ENCODE results near the gene ERBB4.
"Not testable (repeated sequence)": the region's sequence is repeated elsewhere in the genome, so short reads cannot be mapped to it uniquely, and the experiment has no call there.

ERBB4 gene

GRCh38 chr2:211631503-211631902 lies 907.1 kb downstream of the ERBB4 start:
- Histone ChIP-seq H3K9ac (ENCODE audit: low read depth, low read length) (no peak overlapping the region), H3K27ac (ENCODE audit: low read depth, low read length) (no peak overlapping the region), H3K9me3 (ENCODE audit: control insufficient read depth, insufficient read depth, low read length) (no peaks in the 10 kb centered on the region)

GRCh38 chr2:211623096-211623495 lies 915.5 kb downstream of the ERBB4 start:
- no peaks in the 10 kb centered on the region for H3K36me3 ChIP-seq (ENCODE audit: control insufficient read depth, insufficient read depth, low read length)
- no peak overlapping the region for H3K27ac ChIP-seq (ENCODE audit: low read depth, low read length)
- no peaks in the 10 kb centered on the region for H3K9me3 ChIP-seq (ENCODE audit: control insufficient read depth, insufficient read depth, low read length)
- no peaks in the 10 kb centered on the region for H3K4me1 ChIP-seq (ENCODE audit: control insufficient read depth, insufficient read depth, low read length)
- H3K9ac ChIP-seq (ENCODE audit: low read depth, low read length), result no peak overlapping the region
- H3K27me3 ChIP-seq (ENCODE audit: control insufficient read depth, insufficient read depth, low read length), result no peaks in the 10 kb centered on the region
- no peak overlapping the region for H3K4me3 ChIP-seq (ENCODE audit: low read depth, low read length)

More at GRCh38 chr2:211631503-211631902, 907.1 kb downstream of the ERBB4 start:
- no peak overlapping the region for H3K4me3 ChIP-seq (ENCODE audit: low read depth, low read length)
- no peaks in the 10 kb centered on the region for H3K27me3 ChIP-seq (ENCODE audit: control insufficient read depth, insufficient read depth, low read length)
- H3K36me3 ChIP-seq (ENCODE audit: control insufficient read depth, insufficient read depth, low read length), result no peaks in the 10 kb centered on the region
- no peaks in the 10 kb centered on the region for H3K4me1 ChIP-seq (ENCODE audit: control insufficient read depth, insufficient read depth, low read length)

DNA sequence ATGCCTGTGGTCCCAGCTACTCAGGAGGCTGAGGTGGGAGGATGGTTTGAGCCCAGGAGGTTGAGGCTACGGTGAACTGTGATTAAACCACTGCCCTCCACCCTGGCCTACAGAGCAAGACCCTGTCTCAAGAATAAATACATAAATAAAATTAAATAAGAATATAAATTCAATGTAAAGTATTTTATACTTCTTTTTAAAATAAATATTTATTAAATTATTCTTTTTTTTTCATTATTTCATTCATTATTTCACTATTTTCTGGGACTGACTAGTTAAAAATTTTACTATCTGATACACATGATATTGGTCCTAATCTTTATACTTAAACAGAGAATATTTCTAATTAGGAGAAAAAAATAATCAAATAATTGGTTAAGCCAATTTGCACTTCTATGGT lies 917.6 kb downstream of the ERBB4 start:
- no peaks in the 10 kb centered on the region for H3K36me3 ChIP-seq (ENCODE audit: control insufficient read depth, insufficient read depth, low read length)
- H3K4me1 ChIP-seq (ENCODE audit: control insufficient read depth, insufficient read depth, low read length), result peaks cover 3% of the 10 kb centered on the region; the same call in 1 of the 2 replicates
- no peak overlapping the region for H3K27ac ChIP-seq (ENCODE audit: low read depth, low read length)
- H3K4me3 ChIP-seq (ENCODE audit: low read depth, low read length), result no peak overlapping the region
- no peak overlapping the region for H3K9ac ChIP-seq (ENCODE audit: low read depth, low read length)
- H3K9me3 ChIP-seq (ENCODE audit: control insufficient read depth, insufficient read depth, low read length), result no peaks in the 10 kb centered on the region
- no peaks in the 10 kb centered on the region for H3K27me3 ChIP-seq (ENCODE audit: control insufficient read depth, insufficient read depth, low read length)

DNA sequence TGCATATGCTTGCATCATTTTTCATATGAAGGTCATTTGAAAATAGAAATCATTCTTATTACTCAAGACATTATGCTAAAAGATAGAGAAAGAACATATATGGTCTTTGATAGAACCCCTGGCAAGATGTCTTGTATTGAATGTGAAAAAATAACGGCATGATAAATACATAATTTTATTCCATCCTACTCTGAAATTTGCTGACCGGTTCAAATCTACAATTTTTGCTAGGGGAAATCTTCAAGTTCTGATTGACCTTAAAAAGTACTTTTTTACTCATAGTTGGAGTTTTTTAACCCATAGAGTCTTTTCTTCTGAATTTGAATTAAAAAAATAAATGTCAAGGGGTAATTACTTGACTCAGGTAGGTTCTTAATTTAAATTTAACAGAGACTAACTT lies 920.8 kb downstream of the ERBB4 start:
- Histone ChIP-seq H3K4me3 (ENCODE audit: low read depth, low read length) (no peak overlapping the region), H3K36me3 (ENCODE audit: control insufficient read depth, insufficient read depth, low read length) (no peaks in the 10 kb centered on the region), H3K9ac (ENCODE audit: low read depth, low read length) (no peak overlapping the region), H3K27ac (ENCODE audit: low read depth, low read length) (no peak overlapping the region), H3K4me1 (ENCODE audit: control insufficient read depth, insufficient read depth, low read length) (peaks cover 3% of the 10 kb centered on the region; the same call in 1 of the 2 replicates), H3K27me3 (ENCODE audit: control insufficient read depth, insufficient read depth, low read length) (no peaks in the 10 kb centered on the region), H3K9me3 (ENCODE audit: control insufficient read depth, insufficient read depth, low read length) (no peaks in the 10 kb centered on the region)

- no peak overlapping the region for H3K27ac ChIP-seq (ENCODE audit: low read depth, low read length)
- H3K9ac ChIP-seq (ENCODE audit: low read depth, low read length), result no peak overlapping the region
- no peaks in the 10 kb centered on the region for H3K36me3 ChIP-seq (ENCODE audit: control insufficient read depth, insufficient read depth, low read length)
- no peaks in the 10 kb centered on the region for H3K9me3 ChIP-seq (ENCODE audit: control insufficient read depth, insufficient read depth, low read length)
- H3K27me3 ChIP-seq (ENCODE audit: control insufficient read depth, insufficient read depth, low read length), result no peaks in the 10 kb centered on the region
- no peak overlapping the region for H3K4me3 ChIP-seq (ENCODE audit: low read depth, low read length)
- peaks cover 10% of the 10 kb centered on the region; the same call in 1 of the 2 replicates for H3K4me1 ChIP-seq (ENCODE audit: control insufficient read depth, insufficient read depth, low read length)
Observed at GRCh38 chr2:211611621-211612020, 927.0 kb downstream of the ERBB4 start.

- Histone ChIP-seq H3K4me3 (ENCODE audit: low read depth, low read length) (no peak overlapping the region), H3K27ac (ENCODE audit: low read depth, low read length) (no peak overlapping the region), H3K36me3 (ENCODE audit: control insufficient read depth, insufficient read depth, low read length) (no peaks in the 10 kb centered on the region), H3K9ac (ENCODE audit: low read depth, low read length) (no peak overlapping the region), H3K9me3 (ENCODE audit: control insufficient read depth, insufficient read depth, low read length) (no peaks in the 10 kb centered on the region), H3K27me3 (ENCODE audit: control insufficient read depth, insufficient read depth, low read length) (no peaks in the 10 kb centered on the region), H3K4me1 (ENCODE audit: control insufficient read depth, insufficient read depth, low read length) (peaks cover 10% of the 10 kb centered on the region; the same call in 1 of the 2 replicates)
Observed at GRCh38 chr2:211611061-211611518, 927.5 kb downstream of the ERBB4 start.

DNA sequence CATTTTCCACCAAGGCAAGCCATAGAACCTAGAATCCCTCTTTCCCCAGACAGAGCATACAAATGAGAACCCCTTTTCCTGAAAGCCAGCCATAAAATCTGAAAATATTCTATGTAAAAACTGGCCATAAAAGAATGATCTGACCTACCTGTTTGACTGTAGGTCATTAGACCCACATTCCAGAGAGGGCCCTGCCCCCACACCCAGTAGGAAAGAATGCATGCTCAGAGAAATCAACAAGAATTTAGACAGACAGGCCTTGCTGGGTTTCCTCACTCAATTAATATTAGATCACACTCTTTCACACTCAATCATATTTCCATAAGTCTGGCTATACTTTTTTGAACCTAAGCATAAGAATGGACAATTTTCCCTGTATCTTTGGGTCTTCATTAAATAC lies 929.5 kb downstream of the ERBB4 start:
- H3K4me3 ChIP-seq (ENCODE audit: low read depth, low read length), result no peak overlapping the region
- peaks cover 10% of the 10 kb centered on the region; the same call in 1 of the 2 replicates for H3K4me1 ChIP-seq (ENCODE audit: control insufficient read depth, insufficient read depth, low read length)
- H3K9ac ChIP-seq (ENCODE audit: low read depth, low read length), result no peak overlapping the region
- no peaks in the 10 kb centered on the region for H3K27me3 ChIP-seq (ENCODE audit: control insufficient read depth, insufficient read depth, low read length)
- H3K9me3 ChIP-seq (ENCODE audit: control insufficient read depth, insufficient read depth, low read length), result no peaks in the 10 kb centered on the region
- no peak overlapping the region for H3K27ac ChIP-seq (ENCODE audit: low read depth, low read length)
- no peaks in the 10 kb centered on the region for H3K36me3 ChIP-seq (ENCODE audit: control insufficient read depth, insufficient read depth, low read length)

DNA sequence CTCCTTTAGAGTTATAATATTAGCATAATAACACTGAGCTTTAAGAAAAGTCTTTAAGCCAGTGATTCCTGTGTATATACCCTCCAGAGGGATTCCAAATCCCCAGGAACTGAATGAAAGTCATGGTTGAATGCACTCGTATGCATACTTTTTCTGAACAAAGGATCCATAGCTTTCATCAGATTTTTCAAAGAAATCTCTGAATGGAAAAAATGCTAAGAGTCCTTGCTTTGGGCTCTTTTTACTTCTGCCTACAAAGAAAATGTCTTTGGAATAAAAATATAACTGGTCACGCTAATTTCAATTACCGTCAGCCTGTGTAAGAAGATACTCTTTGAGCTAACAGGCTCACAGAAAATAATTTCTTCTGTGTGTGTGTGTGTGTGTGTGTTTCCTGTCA lies 939.5 kb downstream of the ERBB4 start:
- H3K9me3 ChIP-seq (ENCODE audit: control insufficient read depth, insufficient read depth, low read length), result no peaks in the 10 kb centered on the region

DNA sequence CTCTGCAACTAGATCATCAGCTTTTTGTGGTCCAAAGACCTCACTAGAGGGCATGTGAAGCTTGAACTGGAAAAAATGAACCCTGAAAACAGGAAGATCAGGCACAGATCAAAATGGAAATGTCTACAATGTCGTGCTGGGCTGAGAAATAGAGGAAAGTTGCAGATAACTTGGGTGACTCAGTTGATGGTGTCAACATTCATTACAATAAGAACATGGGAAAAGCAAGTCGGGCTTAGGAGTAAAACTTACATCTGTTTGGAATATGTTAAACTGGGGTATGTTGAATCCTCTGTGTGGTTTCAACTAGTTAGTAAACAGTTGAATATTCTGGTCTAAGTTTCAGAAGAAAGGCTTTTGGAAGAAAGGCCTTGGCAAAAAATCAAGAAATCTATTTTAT lies 940.4 kb downstream of the ERBB4 start:
- Histone ChIP-seq H3K9ac (ENCODE audit: low read depth, low read length) (no peak overlapping the region), H3K4me3 (ENCODE audit: low read depth, low read length) (no peak overlapping the region), H3K9me3 (ENCODE audit: control insufficient read depth, insufficient read depth, low read length) (no peaks in the 10 kb centered on the region), H3K4me1 (ENCODE audit: control insufficient read depth, insufficient read depth, low read length) (no peaks in the 10 kb centered on the region), H3K27me3 (ENCODE audit: control insufficient read depth, insufficient read depth, low read length) (no peaks in the 10 kb centered on the region), H3K27ac (ENCODE audit: low read depth, low read length) (no peak overlapping the region), H3K36me3 (ENCODE audit: control insufficient read depth, insufficient read depth, low read length) (no peaks in the 10 kb centered on the region)

More for the DNA sequence above, 939.5 kb downstream of the ERBB4 start:
- Histone ChIP-seq H3K27me3 (ENCODE audit: control insufficient read depth, insufficient read depth, low read length) (no peaks in the 10 kb centered on the region), H3K4me3 (ENCODE audit: low read depth, low read length) (no peak overlapping the region), H3K9ac (ENCODE audit: low read depth, low read length) (no peak overlapping the region), H3K36me3 (ENCODE audit: control insufficient read depth, insufficient read depth, low read length) (no peaks in the 10 kb centered on the region), H3K4me1 (ENCODE audit: control insufficient read depth, insufficient read depth, low read length) (no peaks in the 10 kb centered on the region), H3K27ac (ENCODE audit: low read depth, low read length) (peak overlapping the region; percentile 23)

DNA sequence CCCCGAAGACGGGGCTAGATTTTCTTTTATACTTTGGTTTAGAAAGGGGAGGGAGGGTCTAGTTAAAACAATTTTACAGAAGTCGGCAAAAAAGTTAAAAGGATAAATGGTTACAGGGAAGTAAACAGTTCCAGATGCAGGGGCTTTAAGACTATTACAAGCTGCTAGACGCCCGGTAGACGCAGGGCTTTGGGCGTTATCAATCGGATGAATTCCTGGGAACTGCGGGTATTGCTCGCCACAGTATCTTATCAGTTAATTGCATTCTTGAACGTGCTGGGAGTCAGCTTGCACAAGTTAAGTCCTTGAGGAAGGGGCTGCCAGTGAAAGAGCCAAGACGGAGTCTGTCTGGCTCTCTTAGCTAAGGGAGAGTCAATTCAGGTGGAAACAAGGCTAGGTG lies 946.6 kb downstream of the ERBB4 start:
- not testable (repeated sequence) for H3K9me3 ChIP-seq (ENCODE audit: control insufficient read depth, insufficient read depth, low read length)

GRCh38 chr2:211591426-211591825 lies 947.2 kb downstream of the ERBB4 start:
- no peak overlapping the region for H3K9ac ChIP-seq (ENCODE audit: low read depth, low read length)
- peak overlapping the region; percentile 53 for H3K27ac ChIP-seq (ENCODE audit: low read depth, low read length)
- H3K9me3 ChIP-seq (ENCODE audit: control insufficient read depth, insufficient read depth, low read length), result no peaks in the 10 kb centered on the region
- H3K4me3 ChIP-seq (ENCODE audit: low read depth, low read length), result no peak overlapping the region
- no peaks in the 10 kb centered on the region for H3K4me1 ChIP-seq (ENCODE audit: control insufficient read depth, insufficient read depth, low read length)
- H3K36me3 ChIP-seq (ENCODE audit: control insufficient read depth, insufficient read depth, low read length), result no peaks in the 10 kb centered on the region
- no peaks in the 10 kb centered on the region for H3K27me3 ChIP-seq (ENCODE audit: control insufficient read depth, insufficient read depth, low read length)

More for the DNA sequence above, 946.6 kb downstream of the ERBB4 start:
- not testable (repeated sequence) for H3K36me3 ChIP-seq (ENCODE audit: control insufficient read depth, insufficient read depth, low read length); H3K4me1 ChIP-seq (ENCODE audit: control insufficient read depth, insufficient read depth, low read length); H3K4me3 ChIP-seq (ENCODE audit: low read depth, low read length); H3K27me3 ChIP-seq (ENCODE audit: control insufficient read depth, insufficient read depth, low read length); H3K9ac ChIP-seq (ENCODE audit: low read depth, low read length)
- peak overlapping the region; percentile 53 for H3K27ac ChIP-seq (ENCODE audit: low read depth, low read length)

DNA sequence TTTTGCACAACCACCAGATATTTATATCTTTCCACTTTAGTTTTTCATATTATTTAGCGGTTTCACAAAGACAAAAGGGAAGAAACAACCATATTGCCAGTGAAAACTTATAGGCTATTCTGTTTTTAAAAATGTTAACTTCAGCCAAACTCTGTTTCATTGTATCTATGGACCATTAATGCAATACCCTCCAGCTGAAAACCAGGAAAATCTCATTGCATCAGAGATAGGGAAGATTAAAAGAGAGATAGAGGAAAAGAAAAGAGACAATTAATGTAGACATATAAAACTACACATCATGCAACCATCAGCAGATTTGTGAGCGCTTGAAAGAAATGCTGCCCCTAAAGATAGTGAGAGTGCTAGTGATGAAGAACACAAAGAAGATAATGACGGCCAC lies 970.2 kb downstream of the ERBB4 start:
- Histone ChIP-seq H3K4me1 (ENCODE audit: control insufficient read depth, insufficient read depth, low read length) (no peaks in the 10 kb centered on the region), H3K4me3 (ENCODE audit: low read depth, low read length) (no peak overlapping the region), H3K27ac (ENCODE audit: low read depth, low read length) (no peak overlapping the region), H3K9me3 (ENCODE audit: control insufficient read depth, insufficient read depth, low read length) (no peaks in the 10 kb centered on the region), H3K36me3 (ENCODE audit: control insufficient read depth, insufficient read depth, low read length) (no peaks in the 10 kb centered on the region), H3K9ac (ENCODE audit: low read depth, low read length) (no peak overlapping the region), H3K27me3 (ENCODE audit: control insufficient read depth, insufficient read depth, low read length) (no peaks in the 10 kb centered on the region)

Measured in HUES48 (cell line).